Measurements from ENCODE around the gene TMEM259. TPM values are rescaled to one million over a fixed set of nuclear protein-coding genes. Genes with fewer than 3 reads are reported as not detected.

TMEM259 gene
- total and polyA plus RNA-seq, 9 of the 15 experiments (the other 6 are each of a cell fraction or from before 2014, with no cell fraction given): 0.52 to 231 (median 63.6) TPM

DNA sequence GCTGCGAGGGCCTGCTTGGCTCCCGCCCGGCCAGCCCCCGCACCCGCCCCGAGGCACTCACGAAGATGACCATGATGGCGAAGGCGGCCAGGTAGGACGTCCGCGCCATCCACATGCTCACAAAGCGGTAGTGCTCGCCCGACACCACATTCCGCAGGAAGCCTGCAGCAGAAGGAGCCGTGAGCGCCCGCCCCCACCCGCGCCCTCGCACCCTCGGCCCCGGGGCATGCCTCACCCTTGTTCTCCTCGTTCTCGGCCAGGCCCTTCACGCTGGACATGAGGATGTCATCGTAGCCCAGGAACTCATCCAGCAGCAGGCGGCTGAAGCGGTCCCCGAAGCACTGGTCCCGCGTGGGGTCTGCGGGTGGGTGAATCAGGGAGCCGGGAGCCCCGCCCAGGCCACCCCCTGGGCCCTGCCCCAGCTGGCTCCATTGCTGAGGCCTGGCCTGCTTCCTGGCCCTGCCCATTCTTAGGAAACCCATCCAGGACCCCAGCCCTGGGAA lies 9.0 kb downstream of the TMEM259 start (continued):
- TF ChIP-seq ZBTB33 (CRISPR knock-in tag; IDR thresholded peaks at IDR 0.05): peak; percentile 34; the same call in 1 of the 2 replicates
- TF ChIP-seq, protein P1, sequence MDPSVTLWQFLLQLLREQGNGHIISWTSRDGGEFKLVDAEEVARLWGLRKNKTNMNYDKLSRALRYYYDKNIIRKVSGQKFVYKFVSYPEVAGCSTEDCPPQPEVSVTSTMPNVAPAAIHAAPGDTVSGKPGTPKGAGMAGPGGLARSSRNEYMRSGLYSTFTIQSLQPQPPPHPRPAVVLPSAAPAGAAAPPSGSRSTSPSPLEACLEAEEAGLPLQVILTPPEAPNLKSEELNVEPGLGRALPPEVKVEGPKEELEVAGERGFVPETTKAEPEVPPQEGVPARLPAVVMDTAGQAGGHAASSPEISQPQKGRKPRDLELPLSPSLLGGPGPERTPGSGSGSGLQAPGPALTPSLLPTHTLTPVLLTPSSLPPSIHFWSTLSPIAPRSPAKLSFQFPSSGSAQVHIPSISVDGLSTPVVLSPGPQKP (CRISPR knock-in tag; IDR thresholded peaks at IDR 0.05): no peak

DNA sequence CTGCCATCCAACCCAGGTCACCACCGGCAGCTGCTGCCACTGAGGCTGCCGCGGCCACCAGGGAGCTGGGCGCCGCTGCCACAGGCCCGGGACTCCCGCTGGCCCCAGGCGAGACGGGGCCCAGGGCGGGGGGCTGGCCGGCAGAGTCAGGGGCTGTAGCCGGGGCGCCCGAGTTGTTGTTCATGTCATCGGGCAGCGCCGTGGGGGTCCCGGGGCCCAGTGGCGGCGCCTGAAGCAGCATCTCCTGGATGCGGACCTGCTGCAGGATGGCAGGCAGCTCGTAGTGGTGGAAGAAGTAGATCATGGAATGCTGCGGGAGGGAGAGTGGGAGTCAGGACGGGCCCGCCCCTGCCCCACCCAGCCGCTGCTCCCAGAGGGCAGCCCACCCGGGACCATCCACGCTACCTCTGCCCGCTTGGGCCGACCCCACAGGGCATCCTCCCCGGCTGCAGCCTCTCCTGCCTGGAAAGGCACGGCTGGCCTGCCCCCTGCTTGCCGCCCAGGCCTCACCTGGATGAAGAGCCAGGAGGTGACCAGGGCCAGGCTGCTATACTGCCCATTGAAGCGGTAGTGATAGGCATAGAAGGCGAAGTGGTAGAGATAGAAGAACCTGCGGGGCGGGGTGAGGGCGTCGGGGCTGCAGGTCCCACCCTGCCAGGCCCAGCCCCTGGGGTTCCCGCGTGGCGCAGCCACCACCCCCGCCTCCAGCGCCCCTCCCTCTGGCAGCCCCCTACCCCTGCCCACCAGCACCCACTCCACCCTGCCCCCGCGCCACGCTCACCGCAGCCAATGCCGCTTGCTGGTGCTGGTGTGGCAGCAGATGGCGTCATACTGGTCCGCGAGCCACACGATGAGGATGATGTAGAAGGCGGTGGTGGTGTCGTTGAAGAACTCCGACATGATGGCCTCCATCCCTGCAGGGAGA lies 10.1 kb downstream of the TMEM259 start:
- in situ Hi-C loops (cut with MboI): no loop called here
- FAIRE-seq (no peak), ATAC-seq (no peak), DNase-seq (ENCODE audit: extremely low read depth in 1 of 4, low spot score in 3 of 4) (no peak)
- no peaks in the 10 kb centered on the region for H3K9me3 ChIP-seq (replicated peaks; ENCODE audit: control insufficient read depth, insufficient read depth, low read depth, low read length)
- no peak overlapping the region for H3K4me3 ChIP-seq
- H3K36me3 ChIP-seq (ENCODE audit: control insufficient read depth, insufficient read depth, low read length): peaks cover 67% of the 10 kb centered on the region; the same call in 2 of the 3 replicates
- 93% methylated on average over 19 of the region's 56 CpGs for WGBS (ENCODE audit: insufficient coverage, low coverage, missing lambda C conversion rate)
- no peak overlapping the region for H2AFZ ChIP-seq (ENCODE audit: low read depth, low read length)
- POLR2A ChIA-PET: interaction anchor here (0.6 to 1.7 kb wide), 2 partner anchors 9 to 137 kb away, joined by 3 to 7 read pairs; no protein-coding TSS in a partner anchor
- intact Hi-C loops (cut with micrococcal nuclease): no loop called here
- H3K9ac ChIP-seq (ENCODE audit: insufficient read depth in 1 of 2, low read depth in 2 of 2, low read length in 2 of 2): no peak overlapping the region
- BruUV-seq (replicated peaks): no TSS peak
- no peak overlapping the region for H3K4me2 ChIP-seq (ENCODE audit: insufficient read depth, low read length)
- H3K9me1 ChIP-seq (ENCODE audit: control insufficient read depth, insufficient read depth, low read length): no peaks in the 10 kb centered on the region
- H3K27ac ChIP-seq (ENCODE audit: extremely low read depth, low read depth, low read length): no peak overlapping the region
- H3K27me3 ChIP-seq (ENCODE audit: control insufficient read depth in 2 of 2, insufficient read depth in 2 of 2, low read length in 2 of 2): no peaks in the 10 kb centered on the region
- TF ChIP-seq NFATC3 (IDR thresholded peaks at IDR 0.05): no peak
- no peak for TF ChIP-seq BCL6 (CRISPR knock-in tag; IDR thresholded peaks at IDR 0.05)
- peak; percentile 6 for TF ChIP-seq RBM22 (IDR thresholded peaks at IDR 0.05; ENCODE audit: low read depth, low read length, poor library complexity, severe bottlenecking)
- CTCF ChIA-PET (ENCODE audit: low intra/inter-chr PET ratio): no interaction called here
- H3K79me2 ChIP-seq (ENCODE audit: control insufficient read depth, insufficient read depth, low read length): peaks cover 28% of the 10 kb centered on the region
- H3K4me1 ChIP-seq (replicated peaks in 1 of 2; ENCODE audit: control insufficient read depth in 2 of 2, insufficient read depth in 2 of 2, low read length in 2 of 2): peaks cover 0 to 82% of the 10 kb centered on the region in 2 experiments; a peak in 2 of 5 replicates
- H4K20me1 ChIP-seq (replicated peaks; ENCODE audit: control insufficient read depth, insufficient read depth, low read length): peaks cover 7% of the 10 kb centered on the region; the same call in 1 of the 2 replicates
